Measurements from ENCODE around the gene ALG14. TPM values are rescaled to one million over a fixed set of nuclear protein-coding genes. Genes with fewer than 3 reads are reported as not detected.

Gene ALG14
- total and polyA plus RNA-seq, 10 of the 15 experiments (the other 5 are each of a cell fraction or from before 2014, with no cell fraction given), result 2.6 to 19.2 (median 7.5) TPM

DNA sequence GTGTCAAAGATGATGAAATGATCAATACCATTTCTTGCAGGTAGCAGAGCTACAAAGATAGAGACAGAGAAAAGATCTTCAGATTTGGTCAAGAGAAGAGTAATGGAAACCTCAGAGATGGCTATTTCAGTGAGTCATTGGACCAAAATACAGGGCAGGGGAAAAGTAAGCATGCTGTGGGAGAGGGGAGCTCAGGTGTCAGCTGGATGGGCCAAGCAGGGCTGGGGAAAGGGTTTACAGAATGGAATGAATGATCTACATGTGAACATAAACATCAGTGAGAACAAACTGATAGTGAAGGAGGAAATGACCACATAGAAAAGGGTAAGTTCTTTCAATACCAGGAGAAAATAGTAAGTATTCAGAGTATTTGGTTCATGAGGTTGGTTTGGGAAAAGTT lies 84.4 kb downstream of the ALG14 start (continued):
- no peak for TF ChIP-seq ZNF592 (IDR thresholded peaks at IDR 0.05)
- TF ChIP-seq HCFC1 (IDR thresholded peaks at IDR 0.05; ENCODE audit: low read length), result no peak
- TF ChIP-seq CHD2 (IDR thresholded peaks at IDR 0.05; ENCODE audit: borderline replicate concordance, low read depth, low read length), result no peak
- TF ChIP-seq SRF (IDR thresholded peaks at IDR 0.05; ENCODE audit: low read depth in 2 of 2, low read length in 2 of 2), result no peak
- no peak for TF ChIP-seq PBX3 (IDR thresholded peaks at IDR 0.05; ENCODE audit: insufficient replicate concordance, low read depth, low read length)
- TF ChIP-seq BMI1 (IDR thresholded peaks at IDR 0.05; ENCODE audit: borderline replicate concordance), result no peak
- no peak for TF ChIP-seq USF2 (IDR thresholded peaks at IDR 0.05; ENCODE audit: borderline replicate concordance, low read depth, low read length)
- no peak for TF ChIP-seq NBN (IDR thresholded peaks at IDR 0.05)
